Globus pallidus (tissue), 1 donor: ENCODE measurements around the gene MYO9A.

Experiments
- DNase-seq: peaks from one replicate; pipeline ENCODE4 v3.0.0-alpha.2; 2015; ENCODE audit warnings: low spot score

The MYO9A gene

GRCh38 chr15:72118017-72118978 is at the start of gene MYO9A, which contains the start of gene SENP8:
TSS of gene MYO9A (minus strand) at chr15:72118150. CDS start at chr15:72046563, 71,587 bp downstream.
TSS of gene SENP8 (plus strand) at chr15:72118403. CDS start at chr15:72139624, 21,221 bp downstream.
- peak; percentile 95 for DNase-seq

GRCh38 chr15:72167445-72167844 is 49.5 kb upstream of the MYO9A start:
- no peak for DNase-seq

GRCh38 chr15:72166716-72167417 is 48.9 kb upstream of the MYO9A start:
- no peak for DNase-seq

GRCh38 chr15:72163719-72164118 is 45.8 kb upstream of the MYO9A start:
- no peak for DNase-seq

- no peak for DNase-seq
Measured at GRCh38 chr15:72162569-72162968, 44.6 kb upstream of the MYO9A start.

GRCh38 chr15:72161361-72162132 is 43.6 kb upstream of the MYO9A start:
- no peak for DNase-seq

- no peak for DNase-seq
Measured at GRCh38 chr15:72160696-72161245, 42.8 kb upstream of the MYO9A start.

GRCh38 chr15:72156928-72157327 is 39.0 kb upstream of the MYO9A start:
- DNase-seq: no peak

- peak; percentile 82 for DNase-seq
Measured at GRCh38 chr15:72155635-72156616, 38.0 kb upstream of the MYO9A start.

- DNase-seq: no peak
Measured at GRCh38 chr15:72155003-72155621, 37.2 kb upstream of the MYO9A start.

- no peak for DNase-seq
Measured at GRCh38 chr15:72154316-72154715, 36.4 kb upstream of the MYO9A start.

GRCh38 chr15:72153269-72154000 is 35.5 kb upstream of the MYO9A start:
- no peak for DNase-seq

GRCh38 chr15:72147418-72147817 is 29.5 kb upstream of the MYO9A start:
- DNase-seq: no peak

GRCh38 chr15:72146934-72147333 is 29.0 kb upstream of the MYO9A start:
- DNase-seq: no peak

- no peak for DNase-seq
Measured at GRCh38 chr15:72146221-72146620, 28.3 kb upstream of the MYO9A start.

- DNase-seq: no peak
Measured at GRCh38 chr15:72141171-72142084, 23.5 kb upstream of the MYO9A start.

GRCh38 chr15:72140088-72140487 is 22.1 kb upstream of the MYO9A start:
- no peak for DNase-seq

GRCh38 chr15:72139667-72140066 is 21.7 kb upstream of the MYO9A start:
- DNase-seq: no peak
